WTC11 (cell line): Measurements from ENCODE around the gene CIB2. TPM values are rescaled to one million over a fixed set of nuclear protein-coding genes. Genes with fewer than 3 reads are reported as not detected.

Source experiments
- ATAC-seq: fragments of 200-7000 bp; cut with Tn5 transposase; 2 replicates; pipeline ENCODE4 v1.10.0; 2021; ENCODE audit warnings: mild to moderate bottlenecking, moderate library complexity
- CTCF ChIA-PET: fragments of 300-600 bp; sonication (Branson Sonifier 250); formaldehyde crosslinking; loops from one replicate; lab custom pipeline; 2021; ENCODE audit warnings: antibody characterized with exemption; lab: Charles Lee
- POLR2A ChIA-PET: fragments of 350-600 bp; sonication (Branson Sonifier 250); formaldehyde crosslinking; loops from one replicate; lab custom pipeline; 2021; ENCODE audit warnings: antibody characterized with exemption; lab: Charles Lee
- DNase-seq: peaks from one replicate; pipeline ENCODE4 v3.0.0; 2021; ENCODE audit warnings: low spot score
- H3K27ac Mint-ChIP-seq: 2 replicates; pipeline ENCODE4 v1.8.0; 2021; ENCODE audit warnings: mixed read lengths
- H3K27me3 Mint-ChIP-seq: 2 replicates; pipeline ENCODE4 v1.8.0; 2021; ENCODE audit warnings: low read depth, mild to moderate bottlenecking, moderate library complexity, mixed read lengths
- H3K36me3 Mint-ChIP-seq: 2 replicates; pipeline ENCODE4 v1.8.0; 2021; ENCODE audit warnings: mixed read lengths
- H3K4me1 Mint-ChIP-seq: 2 replicates; pipeline ENCODE4 v1.8.0; 2022; ENCODE audit warnings: mixed read lengths
- H3K4me3 Mint-ChIP-seq: 2 replicates; pipeline ENCODE4 v1.8.0; 2021; ENCODE audit warnings: mild to moderate bottlenecking, moderate library complexity, mixed read lengths
- H3K9me3 Mint-ChIP-seq: 2 replicates; pipeline ENCODE4 v1.8.0; 2021; ENCODE audit warnings: mixed read lengths
- ATF3 ChIP-seq: sonication (generic); formaldehyde crosslinking; conservative IDR thresholded peaks from 2 replicates; pipeline ENCODE4 v1.8.1; 2022; ENCODE audit warnings: mild to moderate bottlenecking, missing genetic modification reagents
- E2F5 ChIP-seq: sonication (generic); formaldehyde crosslinking; IDR thresholded peaks from 2 replicates; pipeline ENCODE4 v1.8.1; 2022; ENCODE audit warnings: mild to moderate bottlenecking, moderate library complexity, missing genetic modification reagents
- ESRRA ChIP-seq: sonication (generic); formaldehyde crosslinking; IDR thresholded peaks from 2 replicates; pipeline ENCODE4 v1.8.1; 2022; ENCODE audit warnings: mild to moderate bottlenecking, missing genetic modification reagents, borderline replicate concordance
- ETV6 ChIP-seq: sonication (generic); formaldehyde crosslinking; IDR thresholded peaks from 2 replicates; pipeline ENCODE4 v1.8.1; 2022; ENCODE audit warnings: mild to moderate bottlenecking, missing genetic modification reagents
- HMGA2 ChIP-seq: fragments of 250-450 bp; sonication (Bioruptor Pico); IDR thresholded peaks from 2 replicates; pipeline ENCODE4 v1.4.0; 2021; ENCODE audit warnings: mild to moderate bottlenecking, moderate library complexity
- KAT7 ChIP-seq: sonication (generic); formaldehyde crosslinking; IDR thresholded peaks from 2 replicates; pipeline ENCODE4 v1.8.1; 2023; ENCODE audit warnings: missing genetic modification reagents, mild to moderate bottlenecking, borderline replicate concordance
- MLX ChIP-seq: sonication (generic); formaldehyde crosslinking; IDR thresholded peaks from 2 replicates; pipeline ENCODE4 v1.8.1; 2023; ENCODE audit warnings: mild to moderate bottlenecking, missing genetic modification reagents, moderate library complexity
- NFATC4 ChIP-seq: fragments of 250-450 bp; sonication (Bioruptor Pico); IDR thresholded peaks from 2 replicates; pipeline ENCODE4 v1.9.0; 2021; ENCODE audit warnings: mild to moderate bottlenecking
- NFE2L1 ChIP-seq: sonication (generic); formaldehyde crosslinking; IDR thresholded peaks from 2 replicates; pipeline ENCODE4 v1.8.1; 2023; ENCODE audit warnings: missing genetic modification reagents
- NR2C2 ChIP-seq: sonication (generic); formaldehyde crosslinking; IDR thresholded peaks from 2 replicates; pipeline ENCODE4 v1.8.0; 2022; ENCODE audit warnings: mild to moderate bottlenecking, missing genetic modification reagents
- RORB ChIP-seq: fragments of 250-450 bp; sonication (Bioruptor Pico); IDR thresholded peaks from 2 replicates; pipeline ENCODE4 v1.9.0; 2021; ENCODE audit warnings: mild to moderate bottlenecking
- SMAD3 ChIP-seq: sonication (generic); formaldehyde crosslinking; IDR thresholded peaks from 2 replicates; pipeline ENCODE4 v1.8.0; 2022; ENCODE audit warnings: missing genetic modification reagents, mild to moderate bottlenecking, borderline replicate concordance
- TEAD1 ChIP-seq: sonication (generic); formaldehyde crosslinking; IDR thresholded peaks from 2 replicates; pipeline ENCODE4 v1.8.0; 2022; ENCODE audit warnings: mild to moderate bottlenecking, missing genetic modification reagents
- TEAD4 ChIP-seq: sonication (generic); formaldehyde crosslinking; IDR thresholded peaks from 2 replicates; pipeline ENCODE4 v1.8.0; 2022; ENCODE audit warnings: mild to moderate bottlenecking, missing genetic modification reagents
- USF2 ChIP-seq: sonication (generic); formaldehyde crosslinking; IDR thresholded peaks from 2 replicates; pipeline ENCODE4 v1.8.1; 2023; ENCODE audit warnings: mild to moderate bottlenecking, missing genetic modification reagents, moderate library complexity
- ZBTB21 ChIP-seq: sonication (generic); formaldehyde crosslinking; IDR thresholded peaks from 2 replicates; pipeline ENCODE4 v1.8.1; 2023; ENCODE audit warnings: mild to moderate bottlenecking, missing genetic modification reagents, borderline replicate concordance
- ZNF121 ChIP-seq: sonication (generic); formaldehyde crosslinking; IDR thresholded peaks from 2 replicates; pipeline ENCODE4 v1.8.0; 2023; ENCODE audit warnings: missing genetic modification reagents
- ZNF423 ChIP-seq: fragments of 250-450 bp; sonication (Bioruptor Pico); IDR thresholded peaks from 2 replicates; pipeline ENCODE4 v2.1.2; 2022; ENCODE audit warnings: mild to moderate bottlenecking, moderate library complexity
- ZNF512 ChIP-seq: sonication (generic); formaldehyde crosslinking; IDR thresholded peaks from 2 replicates; pipeline ENCODE4 v1.8.1; 2022; ENCODE audit warnings: missing genetic modification reagents, borderline replicate concordance
- total RNA-seq: library from RNA; stranded (reverse); gene quantifications from 3 replicates; pipeline ENCODE4 v1.2.3, GENCODE V29; 2021
- TF ChIP-seq, protein P1 (sequence below): sonication (generic); formaldehyde crosslinking; IDR thresholded peaks from 2 replicates; pipeline ENCODE4 v1.8.1; 2022; ENCODE audit warnings: low read depth, mild to moderate bottlenecking, moderate library complexity, missing genetic modification reagents, borderline replicate concordance
- TF ChIP-seq, protein P2 (sequence below): sonication (generic); formaldehyde crosslinking; IDR thresholded peaks from 2 replicates; pipeline ENCODE4 v1.8.0; 2023; ENCODE audit warnings: missing genetic modification reagents
- TF ChIP-seq, protein P3 (sequence below): sonication (generic); formaldehyde crosslinking; IDR thresholded peaks from 2 replicates; pipeline ENCODE4 v1.8.1; 2022; ENCODE audit warnings: low read depth, missing genetic modification reagents, borderline replicate concordance

CIB2 gene
- total RNA-seq, 1 experiment from 2014 or later = 45.2 TPM

- CTCF ChIA-PET = interaction anchor here (1.3 kb wide), 1 partner anchor 22 kb away, joined by 4 read pairs; no protein-coding TSS in a partner anchor
Observed at GRCh38 chr15:78085928-78086327, 45.3 kb downstream of the CIB2 start.

DNA sequence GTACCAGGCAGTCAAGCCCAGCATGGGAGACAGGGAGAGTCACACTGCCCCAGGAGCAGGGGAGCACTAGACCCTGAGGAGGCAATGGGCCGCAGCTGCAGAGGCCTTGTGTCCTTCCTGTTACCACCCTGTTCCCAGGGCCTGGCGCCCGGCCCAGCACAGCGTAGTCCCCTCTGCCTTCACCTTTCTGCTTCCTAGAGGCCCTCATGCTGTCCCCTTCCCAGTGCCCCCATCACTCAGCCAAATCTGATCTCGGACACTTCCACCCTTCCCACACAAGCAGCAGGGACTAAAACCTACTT is 46.8 kb downstream of the CIB2 start:
- Mint-ChIP-seq H3K36me3 (no peaks in the 10 kb centered on the region), H3K4me1 (no peaks in the 10 kb centered on the region), H3K4me3 (no peak overlapping the region), H3K9me3 (no peaks in the 10 kb centered on the region), H3K27me3 (peaks cover 7% of the 10 kb centered on the region; the same call in 1 of the 2 replicates), H3K27ac (no peak overlapping the region)
- ATAC-seq (no peak), DNase-seq (no peak)
- TF ChIP-seq RORB = no peak
- TF ChIP-seq, protein P1, sequence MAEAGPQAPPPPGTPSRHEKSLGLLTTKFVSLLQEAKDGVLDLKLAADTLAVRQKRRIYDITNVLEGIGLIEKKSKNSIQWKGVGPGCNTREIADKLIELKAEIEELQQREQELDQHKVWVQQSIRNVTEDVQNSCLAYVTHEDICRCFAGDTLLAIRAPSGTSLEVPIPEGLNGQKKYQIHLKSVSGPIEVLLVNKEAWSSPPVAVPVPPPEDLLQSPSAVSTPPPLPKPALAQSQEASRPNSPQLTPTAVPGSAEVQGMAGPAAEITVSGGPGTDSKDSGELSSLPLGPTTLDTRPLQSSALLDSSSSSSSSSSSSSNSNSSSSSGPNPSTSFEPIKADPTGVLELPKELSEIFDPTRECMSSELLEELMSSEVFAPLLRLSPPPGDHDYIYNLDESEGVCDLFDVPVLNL (CRISPR knock-in tag) = no peak
- TF ChIP-seq SMAD3 (CRISPR knock-in tag) = no peak
- TF ChIP-seq USF2 = no peak
- TF ChIP-seq NFE2L1 (CRISPR knock-in tag) = no peak
- TF ChIP-seq ESRRA (CRISPR knock-in tag) = no peak
- TF ChIP-seq HMGA2 (CRISPR knock-in tag) = no peak
- POLR2A ChIA-PET = no interaction called here
- CTCF ChIA-PET = interaction anchor here (2.9 kb wide), 1 partner anchor 24 kb away, joined by 8 read pairs; no protein-coding TSS in a partner anchor

More at GRCh38 chr15:78085928-78086327, 45.3 kb downstream of the CIB2 start:
- TF ChIP-seq ZNF121 (CRISPR knock-in tag) (no peak), NR2C2 (CRISPR knock-in tag) (no peak), ATF3 (CRISPR knock-in tag) (no peak), ZNF512 (CRISPR knock-in tag) (no peak)
- H3K27ac Mint-ChIP-seq = no peak overlapping the region
- DNase-seq (no peak), ATAC-seq (no peak)
- no peaks in the 10 kb centered on the region for H3K36me3 Mint-ChIP-seq
- no peak overlapping the region for H3K4me3 Mint-ChIP-seq
- H3K9me3 Mint-ChIP-seq = no peaks in the 10 kb centered on the region
- no peaks in the 10 kb centered on the region for H3K4me1 Mint-ChIP-seq
- POLR2A ChIA-PET = no interaction called here
- peaks cover 11% of the 10 kb centered on the region for H3K27me3 Mint-ChIP-seq

DNA sequence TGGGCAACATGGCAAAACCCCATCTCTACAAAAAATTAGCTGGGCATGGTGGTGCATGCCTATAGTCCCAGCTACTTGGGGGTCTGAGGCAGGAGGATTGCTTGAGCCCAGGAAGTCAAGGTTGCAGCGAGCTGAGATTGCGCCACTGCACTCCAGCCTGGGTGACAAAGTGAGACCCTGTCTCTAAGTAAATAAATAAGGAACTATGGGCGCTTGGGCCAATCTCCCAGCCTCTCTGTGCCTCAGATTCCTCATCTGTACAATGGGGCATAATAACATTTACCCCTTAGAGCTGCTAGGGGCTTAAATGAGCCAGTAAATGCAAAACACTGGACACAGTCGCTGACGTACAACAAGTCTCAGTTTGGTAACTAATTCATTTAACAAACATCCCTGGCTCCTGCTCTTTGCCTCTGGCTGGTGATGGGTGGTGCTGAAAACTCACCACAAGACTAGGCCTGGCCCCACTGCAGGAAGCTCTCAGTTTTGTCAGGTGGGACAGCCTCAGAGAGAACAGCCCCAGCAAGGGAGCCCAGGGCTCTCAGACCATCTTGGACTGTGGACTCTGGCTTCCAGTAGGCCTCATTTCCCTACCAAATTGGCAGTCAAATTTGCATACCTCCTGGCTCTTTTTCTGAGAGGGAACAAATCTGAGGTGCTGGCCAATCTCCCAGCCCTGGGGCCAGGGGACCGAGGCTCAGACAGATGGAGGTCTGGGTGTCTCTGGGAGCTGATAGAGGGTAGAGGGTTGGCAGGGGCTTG is 47.4 kb downstream of the CIB2 start:
- H3K9me3 Mint-ChIP-seq = no peaks in the 10 kb centered on the region
- no peak overlapping the region for H3K27ac Mint-ChIP-seq
- ATAC-seq = no peak; the same call in 1 of the 2 replicates
- H3K36me3 Mint-ChIP-seq = no peaks in the 10 kb centered on the region
- no peaks in the 10 kb centered on the region for H3K4me1 Mint-ChIP-seq
- no peak overlapping the region for H3K4me3 Mint-ChIP-seq
- ChIA-PET POLR2A (no interaction called here), CTCF (interaction anchor here (0.7 to 2.9 kb wide), 2 partner anchors 25 to 184 kb away, joined by 3 to 8 read pairs; no protein-coding TSS in a partner anchor)
- DNase-seq = no peak
- peaks cover 7% of the 10 kb centered on the region; the same call in 1 of the 2 replicates for H3K27me3 Mint-ChIP-seq
- no peak for TF ChIP-seq ETV6 (CRISPR knock-in tag)
- TF ChIP-seq ZNF423 (CRISPR knock-in tag) = no peak
- TF ChIP-seq ZBTB21 (CRISPR knock-in tag) = no peak
- no peak for TF ChIP-seq TEAD4 (CRISPR knock-in tag)
- TF ChIP-seq KAT7 (CRISPR knock-in tag) = no peak
- no peak for TF ChIP-seq MLX
- TF ChIP-seq, protein P2, sequence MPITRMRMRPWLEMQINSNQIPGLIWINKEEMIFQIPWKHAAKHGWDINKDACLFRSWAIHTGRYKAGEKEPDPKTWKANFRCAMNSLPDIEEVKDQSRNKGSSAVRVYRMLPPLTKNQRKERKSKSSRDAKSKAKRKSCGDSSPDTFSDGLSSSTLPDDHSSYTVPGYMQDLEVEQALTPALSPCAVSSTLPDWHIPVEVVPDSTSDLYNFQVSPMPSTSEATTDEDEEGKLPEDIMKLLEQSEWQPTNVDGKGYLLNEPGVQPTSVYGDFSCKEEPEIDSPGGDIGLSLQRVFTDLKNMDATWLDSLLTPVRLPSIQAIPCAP (CRISPR knock-in tag) = no peak
- no peak for TF ChIP-seq TEAD1 (CRISPR knock-in tag)
- TF ChIP-seq, protein P3, sequence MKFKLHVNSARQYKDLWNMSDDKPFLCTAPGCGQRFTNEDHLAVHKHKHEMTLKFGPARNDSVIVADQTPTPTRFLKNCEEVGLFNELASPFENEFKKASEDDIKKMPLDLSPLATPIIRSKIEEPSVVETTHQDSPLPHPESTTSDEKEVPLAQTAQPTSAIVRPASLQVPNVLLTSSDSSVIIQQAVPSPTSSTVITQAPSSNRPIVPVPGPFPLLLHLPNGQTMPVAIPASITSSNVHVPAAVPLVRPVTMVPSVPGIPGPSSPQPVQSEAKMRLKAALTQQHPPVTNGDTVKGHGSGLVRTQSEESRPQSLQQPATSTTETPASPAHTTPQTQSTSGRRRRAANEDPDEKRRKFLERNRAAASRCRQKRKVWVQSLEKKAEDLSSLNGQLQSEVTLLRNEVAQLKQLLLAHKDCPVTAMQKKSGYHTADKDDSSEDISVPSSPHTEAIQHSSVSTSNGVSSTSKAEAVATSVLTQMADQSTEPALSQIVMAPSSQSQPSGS (CRISPR knock-in tag) = no peak
- no peak for TF ChIP-seq E2F5 (CRISPR knock-in tag)
- TF ChIP-seq, protein P1 (CRISPR knock-in tag) = no peak
- no peak for TF ChIP-seq NFATC4 (CRISPR knock-in tag)
- TF ChIP-seq ATF3 (CRISPR knock-in tag) = no peak
